Right lobe of liver (tissue), 6 donors: ENCODE measurements around the gene ZDHHC14. TPM values are rescaled to one million over a fixed set of nuclear protein-coding genes. Genes with fewer than 3 reads are reported as not detected.

Experiments used
- ATAC-seq, 4 donors: fragments of 200-7000 bp; cut with Tn5 transposase; one replicate each; pipeline ENCODE4 v1.9.1; 2020; ENCODE audit warnings: mild to moderate bottlenecking in 4 of 4, moderate library complexity in 4 of 4
- DNase-seq, 3 donors: peaks; one replicate each; pipeline ENCODE4 v3.0.0-alpha.2; 2020
- H3K27ac ChIP-seq, 3 donors: fragments of 200-600 bp; one replicate each; pipeline ENCODE4 v1.8.0; 2022
- H3K27me3 ChIP-seq, 2 donors: fragments of 200-600 bp; one replicate each; pipeline ENCODE4 v1.8.0; 2022
- H3K36me3 ChIP-seq, 4 donors: fragments of 200-600 bp; sonication (generic) in 1 of 4; one replicate each; pipeline versions ENCODE4 v1.5.1 to v1.8.0; 2017 to 2022; ENCODE audit warnings: control low read depth in 1 of 4
- H3K4me1 ChIP-seq, 4 donors: fragments of 200-600 bp; sonication (generic) in 1 of 4; one replicate each; pipeline versions ENCODE4 v1.5.1 to v1.8.0; 2017 to 2022; ENCODE audit warnings: control low read depth in 1 of 4
- H3K4me3 ChIP-seq, 3 donors: fragments of 200-600 bp; one replicate each; pipeline ENCODE4 v1.8.0; 2022
- H3K9me3 ChIP-seq, 4 donors: fragments of 200-600 bp; sonication (generic) in 1 of 4; one replicate each; pipeline versions ENCODE4 v1.5.1 to v1.8.0; 2017 to 2022; ENCODE audit warnings: control low read depth in 1 of 4
- POLR2A ChIP-seq: fragments of 450-650 bp; IDR thresholded peaks from one replicate; pipeline ENCODE4 v1.6.1; 2017; ENCODE audit warnings: antibody characterized with exemption, mild to moderate bottlenecking
- WGBS: methylation state at CpG from one replicate; pipeline ENCODE4 v1.1.6; 2018; ENCODE audit warnings: low coverage, low lambda C conversion rate; ENCODE audit not compliant: insufficient coverage; ENCODE audit errors: missing lambda C conversion rate; 5-methylcytosine and 5-hydroxymethylcytosine counted together
- intact Hi-C, 2 donors: fragments of 100-400 bp; cut with DNase I; formaldehyde crosslinking; loops; one replicate each; pipeline versions ENCODE4 v1.11.2 to v1.14.1; 2022
- microRNA-seq, 2 donors: library from miRNA; unstranded; fragments of <30 nt; microRNA quantifications; one replicate each; pipeline ENCODE4, GENCODE V29; 2019 to 2020
- small RNA-seq, 2 experiments: library from RNA; depleted of rRNA; stranded (forward); fragments of <200 nt; gene quantifications; one replicate each; pipeline ENCODE3, GENCODE V24; 2016
- total RNA-seq, 6 experiments: library from RNA; depleted of rRNA in 2 of 6; stranded (reverse); fragments of >200 nt in 2 of 6; fragmentation: NEBNext Ultra II Directional in 3 of 6; extraction: Animal tissue kit (Norgen Biotek cat#: 25700) in 3 of 6; gene quantifications; one replicate each; pipeline versions ENCODE4 v1.1.0 to v1.2.4, GENCODE V29; 2016 to 2023
- TF ChIP-seq, protein P1 (sequence below), 4 donors: fragments of 200-600 bp in 3 of 4; fragments of 450-650 bp in 1 of 4; IDR thresholded peaks; one replicate each; pipeline versions ENCODE4 v1.5.1 to v1.8.0; 2016 to 2022; ENCODE audit warnings: antibody characterized with exemption in 4 of 4, mild to moderate bottlenecking in 2 of 4
- donor health status: DM: no; HTN: yes; CAD: no.
- donor health status: DM: no; HTN: no; CAD: no.
- donor health status: DM: no; HTN: no; CAD: no.
- donor health status: DM: no; HTN: yes; CAD: no.
- donor health status: DM: no; HTN: yes; CAD: no.

The ZDHHC14 gene
- total RNA-seq, 6 experiments from 2014 or later = 7.3 to 13.0 (median 10.3) TPM

DNA sequence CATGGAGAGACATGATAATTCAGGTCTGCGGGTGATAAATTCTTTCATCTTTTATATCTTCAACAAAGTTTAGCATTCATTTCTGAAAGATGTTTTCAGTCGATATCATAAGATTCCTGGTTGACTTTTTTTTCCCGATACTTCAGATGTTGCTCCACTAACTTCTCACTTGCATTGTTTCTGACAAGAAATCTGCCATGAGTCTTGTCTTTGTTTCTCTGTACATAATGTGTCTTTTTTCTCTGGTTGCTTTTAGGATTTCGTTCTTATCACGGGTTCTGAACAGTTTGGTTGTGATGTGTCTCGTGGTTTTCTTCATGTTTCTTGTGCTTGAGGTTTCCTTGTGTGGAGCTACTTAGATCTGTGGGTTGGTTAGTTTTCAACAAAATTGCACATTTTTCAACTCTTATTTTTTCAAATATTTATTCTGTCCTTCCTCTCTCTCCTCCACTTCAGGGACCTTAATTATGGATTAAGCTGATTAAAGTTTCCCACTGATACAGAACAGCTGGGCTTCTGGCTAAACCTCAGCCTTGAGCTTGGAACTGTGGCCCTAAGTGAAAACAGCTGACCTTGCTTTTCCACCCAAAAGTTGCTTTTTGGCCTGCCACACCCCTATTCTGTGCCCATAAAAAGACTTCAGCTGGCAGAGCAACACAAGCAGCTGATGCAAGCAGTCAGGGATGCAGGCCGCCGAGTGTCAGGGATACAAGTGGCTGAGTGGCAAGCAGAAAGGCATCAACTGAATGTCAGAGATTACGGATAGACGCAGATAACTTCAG is 344.2 kb downstream of the ZDHHC14 start:
- Histone ChIP-seq H3K36me3 (no peaks in the 10 kb centered on the region), H3K27ac (no peak overlapping the region), H3K27me3 (no peaks in the 10 kb centered on the region), H3K4me1 (peaks cover 0 to 6% (median 0%) of the 10 kb centered on the region in 4 donors), H3K9me3 (no peaks in the 10 kb centered on the region), H3K4me3 (no peak overlapping the region)
- no peak for DNase-seq
- no peak for TF ChIP-seq POLR2A
- TF ChIP-seq, protein P1, sequence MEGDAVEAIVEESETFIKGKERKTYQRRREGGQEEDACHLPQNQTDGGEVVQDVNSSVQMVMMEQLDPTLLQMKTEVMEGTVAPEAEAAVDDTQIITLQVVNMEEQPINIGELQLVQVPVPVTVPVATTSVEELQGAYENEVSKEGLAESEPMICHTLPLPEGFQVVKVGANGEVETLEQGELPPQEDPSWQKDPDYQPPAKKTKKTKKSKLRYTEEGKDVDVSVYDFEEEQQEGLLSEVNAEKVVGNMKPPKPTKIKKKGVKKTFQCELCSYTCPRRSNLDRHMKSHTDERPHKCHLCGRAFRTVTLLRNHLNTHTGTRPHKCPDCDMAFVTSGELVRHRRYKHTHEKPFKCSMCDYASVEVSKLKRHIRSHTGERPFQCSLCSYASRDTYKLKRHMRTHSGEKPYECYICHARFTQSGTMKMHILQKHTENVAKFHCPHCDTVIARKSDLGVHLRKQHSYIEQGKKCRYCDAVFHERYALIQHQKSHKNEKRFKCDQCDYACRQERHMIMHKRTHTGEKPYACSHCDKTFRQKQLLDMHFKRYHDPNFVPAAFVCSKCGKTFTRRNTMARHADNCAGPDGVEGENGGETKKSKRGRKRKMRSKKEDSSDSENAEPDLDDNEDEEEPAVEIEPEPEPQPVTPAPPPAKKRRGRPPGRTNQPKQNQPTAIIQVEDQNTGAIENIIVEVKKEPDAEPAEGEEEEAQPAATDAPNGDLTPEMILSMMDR (IDR thresholded peaks at IDR 0.05) = no peak
- no peak for ATAC-seq
- intact Hi-C loops = no loop called here
- 83% methylated on average over 4 of the region's 10 CpGs for WGBS

DNA sequence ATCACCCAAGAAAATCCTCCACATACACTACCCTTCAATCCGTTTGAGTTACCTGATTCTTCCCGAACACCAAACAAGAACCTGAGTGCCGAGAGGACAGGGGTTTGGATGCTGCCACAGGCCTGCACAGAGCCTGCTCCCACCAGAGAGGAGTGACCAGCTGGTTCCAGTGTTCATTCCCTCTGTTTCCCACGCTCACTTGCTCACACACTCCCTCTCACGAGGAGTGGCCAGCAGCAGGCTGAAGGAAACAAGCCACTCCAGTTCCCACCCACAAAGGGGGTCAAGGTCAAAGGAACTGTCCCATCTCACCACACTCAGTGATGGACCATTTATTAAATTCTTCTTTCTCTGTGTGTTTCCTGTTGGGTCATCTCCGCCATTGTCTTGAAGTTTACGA is 344.8 kb downstream of the ZDHHC14 start:
- 73% methylated on average over 3 of the region's 7 CpGs for WGBS
- no peak for TF ChIP-seq POLR2A
- Histone ChIP-seq H3K4me1 (peaks cover 0 to 6% (median 0%) of the 10 kb centered on the region in 4 donors), H3K36me3 (no peaks in the 10 kb centered on the region), H3K27me3 (no peaks in the 10 kb centered on the region), H3K9me3 (no peaks in the 10 kb centered on the region), H3K27ac (no peak overlapping the region), H3K4me3 (no peak overlapping the region)
- DNase-seq (no peak), ATAC-seq (no peak)
- intact Hi-C loops = no loop called here

DNA sequence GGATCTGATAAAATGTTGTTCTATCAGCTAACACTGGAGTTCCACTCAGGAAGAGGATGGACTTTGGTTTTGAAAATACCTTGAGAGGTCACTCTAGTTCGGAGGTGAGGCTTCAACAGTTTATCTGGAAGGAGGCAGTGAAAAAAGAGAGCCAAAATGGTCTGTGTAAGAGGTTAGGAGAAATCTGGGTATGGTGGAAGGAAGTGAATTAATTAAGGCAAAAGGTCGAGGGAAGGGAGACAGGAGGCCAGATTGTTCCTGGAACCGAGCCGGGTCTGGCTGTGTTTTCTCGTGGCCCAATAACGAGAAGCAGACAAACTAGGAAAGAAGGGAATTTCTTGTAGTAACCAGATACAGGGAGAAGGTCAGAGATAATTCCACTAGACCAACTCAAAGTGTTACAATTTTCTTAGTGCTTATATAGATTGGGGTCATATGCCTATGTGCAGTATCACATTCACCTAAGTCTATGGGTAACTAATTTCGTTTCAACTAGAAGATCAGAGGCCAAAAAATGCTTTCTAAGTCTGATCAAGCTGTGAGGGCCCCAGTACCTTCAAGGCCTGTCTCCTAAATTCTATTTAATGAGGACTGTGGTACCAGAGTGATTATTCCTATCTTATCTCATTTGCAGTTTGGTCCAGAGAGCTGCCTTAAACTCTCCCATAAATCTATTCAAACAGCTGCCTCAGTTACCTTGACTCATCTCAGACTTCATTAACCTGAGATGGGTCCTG is 346.1 kb downstream of the ZDHHC14 start:
- TF ChIP-seq, protein P1 (IDR thresholded peaks at IDR 0.05) = no peak
- no peak for TF ChIP-seq POLR2A
- Histone ChIP-seq H3K36me3 (no peaks in the 10 kb centered on the region), H3K9me3 (no peaks in the 10 kb centered on the region), H3K4me1 (peaks cover 0 to 6% (median 0%) of the 10 kb centered on the region in 4 donors), H3K27me3 (no peaks in the 10 kb centered on the region), H3K4me3 (no peak overlapping the region), H3K27ac (peak overlapping the region in 1 of 3 donors; percentile 22)
- DNase-seq = peak in 2 of 3 donors; percentile 40 to 55
- 57% methylated on average over 7 of the region's 7 CpGs for WGBS
- intact Hi-C loops = no loop called here
- peak; percentile 69 to 83 (median 73) for ATAC-seq

Small RNAs within 50 kb of the gene (microRNA-seq; reads per million reads assigned to microRNA genes)
- gene MIR3692 = 0 reads per million in 2 donors

Small RNAs within 50 kb of the gene (small RNA-seq; reads per million reads assigned to genes)
- 0 reads per million in 2 experiments for gene MIR3692

Other genes starting within 250 kb of the ZDHHC14 start
- gene TMEM242, start 57.7 kb upstream of the ZDHHC14 start, total RNA-seq = 1 to 10 TPM; 4.4 to 8.8 (median 7.3) TPM